GM20000 (cell line): Measurements from ENCODE around the gene ATP11A.

Experiments
- DNase-seq: peaks from one replicate; pipeline ENCODE4 v3.0.0; 2012; ENCODE audit warnings: low spot score
- TF ChIP-seq, protein P1 (sequence below): IDR thresholded peaks from 2 replicates; pipeline ENCODE4 v1.5.1; 2012; ENCODE audit warnings: mild to moderate bottlenecking, control low read depth; ENCODE audit errors: extremely low read depth, missing control alignments

Gene ATP11A

DNA sequence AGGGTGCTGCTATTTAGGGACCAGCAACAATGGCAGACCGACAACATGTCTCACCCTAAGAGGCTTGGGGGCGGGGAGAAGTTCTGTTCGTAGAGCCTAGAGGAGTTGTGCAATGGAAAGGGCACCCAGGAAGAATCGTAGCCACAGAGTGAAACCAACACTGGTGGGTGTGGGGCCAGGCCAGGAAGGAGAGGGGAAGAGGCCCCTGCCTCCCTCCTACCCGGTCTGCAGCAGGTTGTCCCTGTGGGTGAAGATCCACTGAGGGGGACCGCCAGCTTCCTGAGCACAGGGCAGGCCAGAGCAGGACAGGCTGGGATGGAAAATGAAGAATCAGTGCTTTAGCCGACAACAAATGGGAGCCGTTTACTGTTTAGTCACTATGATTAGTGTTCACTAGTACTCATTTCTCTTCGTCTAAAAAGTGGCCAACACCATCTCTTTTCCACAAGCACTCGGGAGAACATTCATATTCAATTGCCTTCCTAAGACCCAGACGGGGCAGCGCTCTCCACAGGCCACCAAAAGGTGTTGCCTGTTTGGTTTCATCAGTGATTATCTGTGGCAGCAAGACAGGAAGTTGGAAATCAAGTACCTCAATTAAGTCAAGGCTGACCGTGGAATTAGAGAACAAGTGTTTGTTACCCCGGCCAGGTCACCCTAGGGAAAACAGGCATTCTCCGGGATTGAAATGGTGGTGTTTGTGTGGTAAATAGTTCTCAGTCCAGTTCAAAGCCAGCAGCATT lies 1.1 kb upstream of the ATP11A start:
- TF ChIP-seq, protein P1, sequence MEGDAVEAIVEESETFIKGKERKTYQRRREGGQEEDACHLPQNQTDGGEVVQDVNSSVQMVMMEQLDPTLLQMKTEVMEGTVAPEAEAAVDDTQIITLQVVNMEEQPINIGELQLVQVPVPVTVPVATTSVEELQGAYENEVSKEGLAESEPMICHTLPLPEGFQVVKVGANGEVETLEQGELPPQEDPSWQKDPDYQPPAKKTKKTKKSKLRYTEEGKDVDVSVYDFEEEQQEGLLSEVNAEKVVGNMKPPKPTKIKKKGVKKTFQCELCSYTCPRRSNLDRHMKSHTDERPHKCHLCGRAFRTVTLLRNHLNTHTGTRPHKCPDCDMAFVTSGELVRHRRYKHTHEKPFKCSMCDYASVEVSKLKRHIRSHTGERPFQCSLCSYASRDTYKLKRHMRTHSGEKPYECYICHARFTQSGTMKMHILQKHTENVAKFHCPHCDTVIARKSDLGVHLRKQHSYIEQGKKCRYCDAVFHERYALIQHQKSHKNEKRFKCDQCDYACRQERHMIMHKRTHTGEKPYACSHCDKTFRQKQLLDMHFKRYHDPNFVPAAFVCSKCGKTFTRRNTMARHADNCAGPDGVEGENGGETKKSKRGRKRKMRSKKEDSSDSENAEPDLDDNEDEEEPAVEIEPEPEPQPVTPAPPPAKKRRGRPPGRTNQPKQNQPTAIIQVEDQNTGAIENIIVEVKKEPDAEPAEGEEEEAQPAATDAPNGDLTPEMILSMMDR, result no peak
- DNase-seq, result no peak

DNA sequence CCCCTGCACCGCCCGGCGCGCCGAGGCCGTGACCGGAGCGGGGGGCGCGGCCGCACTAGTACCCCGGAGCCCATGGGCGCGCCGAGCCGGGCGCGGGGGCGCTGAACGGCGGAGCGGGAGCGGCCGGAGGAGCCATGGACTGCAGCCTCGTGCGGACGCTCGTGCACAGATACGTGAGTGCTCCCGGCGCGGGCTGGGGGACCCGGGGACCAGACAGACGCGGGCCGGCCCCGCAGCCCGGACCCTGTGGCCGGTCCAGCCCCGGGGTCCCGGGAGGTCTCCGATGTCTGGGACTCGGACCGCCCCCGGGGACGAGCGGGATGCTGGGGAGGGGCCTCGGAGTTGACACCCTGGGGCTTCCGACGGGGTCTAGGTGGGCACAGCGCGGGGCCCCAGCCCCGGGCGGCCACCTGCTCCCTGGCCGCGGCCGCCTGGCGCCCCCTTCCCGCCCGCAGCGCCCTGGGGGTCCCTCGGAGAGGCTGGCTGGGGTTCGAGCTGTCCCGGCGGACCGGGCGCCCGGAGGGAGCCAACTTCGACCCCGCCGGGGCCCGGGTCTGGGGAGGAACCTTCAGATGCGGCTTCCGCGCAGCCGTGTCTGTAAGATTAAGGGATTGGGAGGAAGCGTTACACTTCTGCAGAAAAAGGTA lies 568 bp downstream of the ATP11A start:
- peak; percentile 84 for DNase-seq
- TF ChIP-seq, protein P1, result no peak

DNA sequence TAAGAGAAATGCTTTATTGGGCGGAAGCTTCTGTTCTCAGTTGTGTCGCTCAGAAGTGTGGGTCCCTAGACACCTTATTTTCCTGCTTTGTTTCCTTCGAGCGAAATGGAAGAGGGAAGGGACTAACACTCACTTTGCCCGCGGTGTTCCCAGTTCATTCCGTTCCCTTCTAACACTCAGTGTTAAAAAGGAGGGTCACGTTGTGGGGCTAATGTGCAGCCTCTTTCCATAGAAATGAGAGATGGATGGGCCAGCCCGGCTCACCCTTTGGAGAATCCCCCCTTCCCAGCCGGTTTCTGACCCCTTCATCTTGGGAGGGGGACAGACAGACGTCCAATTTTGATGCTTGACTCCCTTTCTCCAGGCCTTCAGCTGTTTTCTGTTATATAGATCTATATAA lies 2.3 kb downstream of the ATP11A start:
- TF ChIP-seq, protein P1, result no peak
- no peak for DNase-seq

DNA sequence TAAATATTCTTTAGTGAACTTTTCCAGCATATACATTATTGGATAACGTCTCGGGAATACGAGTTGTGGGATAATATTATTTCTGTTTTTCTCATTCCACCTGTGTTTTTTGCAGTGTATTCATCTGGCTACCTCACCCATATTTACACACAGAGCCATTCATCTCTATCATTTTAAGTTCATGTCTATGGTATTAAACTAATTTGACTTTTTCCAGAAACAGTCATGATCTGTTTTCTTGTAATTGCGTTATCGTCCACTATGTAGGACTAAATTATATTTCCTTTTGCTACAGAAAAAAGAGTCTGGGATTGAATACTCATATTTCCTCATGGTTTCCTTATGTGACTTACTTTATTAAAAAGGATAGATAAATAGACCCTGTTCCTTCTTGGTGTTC lies 2.7 kb downstream of the ATP11A start:
- TF ChIP-seq, protein P1, result no peak
- no peak for DNase-seq

DNA sequence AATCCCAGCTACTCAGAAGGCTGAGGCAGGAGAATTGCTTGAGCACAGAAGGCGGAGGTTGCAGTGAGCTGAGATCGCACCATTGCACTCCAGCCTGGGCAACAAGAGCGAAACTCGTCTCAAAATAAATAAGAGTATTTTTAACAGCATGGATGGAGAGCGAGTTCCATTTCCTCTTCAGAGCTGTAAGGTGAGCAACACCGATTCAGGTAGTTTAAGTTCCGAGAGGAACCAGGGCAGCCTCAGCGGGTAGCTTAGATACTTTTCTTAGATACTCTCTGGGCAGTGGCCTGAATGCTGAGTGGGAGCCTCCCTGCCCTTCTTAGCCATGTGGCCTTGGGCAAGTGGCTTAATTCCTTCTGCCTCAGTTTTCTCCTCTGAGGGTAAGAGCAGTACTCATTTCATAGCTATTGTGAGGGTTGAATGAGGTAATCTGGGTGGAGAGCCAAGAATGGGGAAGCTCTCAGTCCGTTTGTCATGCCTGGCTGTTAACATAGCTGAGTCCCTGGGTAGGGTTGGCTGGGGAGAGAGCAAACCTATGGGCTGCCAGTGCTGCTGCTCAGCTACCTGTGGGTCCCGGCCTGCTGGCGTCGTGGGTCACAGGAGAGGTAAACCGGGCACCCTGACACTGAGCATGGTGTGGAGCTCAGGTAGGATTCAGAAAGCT lies 4.1 kb downstream of the ATP11A start:
- no peak for DNase-seq
- TF ChIP-seq, protein P1, result no peak

DNA sequence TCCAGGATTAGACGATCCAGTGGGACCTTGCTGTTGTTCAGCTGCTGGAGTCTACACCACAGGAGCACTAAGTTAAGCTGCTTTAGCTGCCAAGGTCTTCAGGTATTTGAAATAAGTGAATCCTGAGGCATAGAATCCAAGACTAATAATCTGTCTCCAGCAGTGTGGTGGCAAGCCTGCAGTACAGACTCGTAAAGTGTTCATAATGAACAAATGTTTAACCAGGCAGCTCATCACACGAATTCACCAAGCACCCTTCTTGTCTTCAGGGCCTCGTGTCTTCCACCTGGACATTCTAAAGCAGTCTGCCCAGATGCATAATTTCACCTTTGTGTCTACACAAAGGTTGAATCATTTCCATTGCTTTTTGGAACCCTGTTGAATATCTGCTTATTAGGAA lies 5.3 kb downstream of the ATP11A start:
- TF ChIP-seq, protein P1, result no peak
- no peak for DNase-seq
